A549 (cell line): Measurements from ENCODE around the gene EIF4E2. TPM values are rescaled to one million over a fixed set of nuclear protein-coding genes. Genes with fewer than 3 reads are reported as not detected.

Experiments
- ATAC-seq, 2 experiments: fragments of 200-7000 bp in 1 of 2; fragments of >200 bp in 1 of 2; cut with Nextera tagmentation in 1 of 2; cut with Tn5 transposase in 1 of 2; 3 replicates each; pipeline versions ENCODE4 v1.8.0 to v1.9.1; 2018 to 2020; ENCODE audit warnings: mild to moderate bottlenecking in 1 of 2, moderate library complexity in 1 of 2
- CTCF ChIA-PET: fragments of 300-600 bp; sonication (Branson Sonifier 250); formaldehyde crosslinking; extraction: SDS; loops from one replicate; lab custom pipeline; 2021; ENCODE audit warnings: antibody characterized with exemption, inconsistent platforms; lab: Yijun Ruan, JAX
- POLR2A ChIA-PET: fragments of 350-600 bp; formaldehyde crosslinking; extraction: SDS; loops from one replicate; lab custom pipeline; 2021; ENCODE audit warnings: antibody characterized with exemption, inconsistent platforms; lab: Yijun Ruan, JAX
- DNase-seq, 2 experiments: peaks; one replicate each; pipeline versions ENCODE4 v3.0.0 to v3.0.0-alpha.2; 2011 to 2016; ENCODE audit warnings: low read depth in 1 of 2, low spot score in 1 of 2
- FAIRE-seq: peaks from 2 replicates; lab custom pipeline; 2011; peaks lifted over from hg19 to GRCh38; lab: Jason Lieb, UNC
- H3K27ac ChIP-seq, 2 experiments: fragments of >200 bp; sonication (Bioruptor Twin); formaldehyde crosslinking; 3 replicates each; pipeline ENCODE4 v1.5.1; 2016 to 2017
- H3K4me1 ChIP-seq: fragments of >200 bp; sonication (Bioruptor Twin); formaldehyde crosslinking; 3 replicates; pipeline ENCODE4 v1.6.1; 2016
- H3K4me2 ChIP-seq: fragments of >200 bp; sonication (Bioruptor Twin); formaldehyde crosslinking; 3 replicates; pipeline ENCODE4 v1.6.1; 2016
- H3K4me3 ChIP-seq: fragments of >200 bp; sonication (Bioruptor Twin); formaldehyde crosslinking; 3 replicates; pipeline ENCODE4 v1.5.1; 2016
- H3K9me3 ChIP-seq: fragments of >200 bp; sonication (Bioruptor Twin); formaldehyde crosslinking; 3 replicates; pipeline ENCODE4 v1.6.1; 2016
- BHLHE40 ChIP-seq: IDR thresholded peaks from 2 replicates; pipeline ENCODE4 v1.6.1; 2012; ENCODE audit warnings: low read depth, low read length, inconsistent platforms
- CBX2 ChIP-seq: fragments of 200-600 bp; sonication (generic); IDR thresholded peaks from 2 replicates; pipeline ENCODE4 v1.6.1; 2016; ENCODE audit warnings: low read depth, mild to moderate bottlenecking, borderline replicate concordance
- CHD2 ChIP-seq: fragments of 150-350 bp; IDR thresholded peaks from 2 replicates; pipeline ENCODE4 v1.6.1; 2014; ENCODE audit warnings: low read length; ENCODE audit not compliant: partially characterized antibody
- CHD4 ChIP-seq: fragments of 200-600 bp; sonication (generic); IDR thresholded peaks from 2 replicates; pipeline ENCODE4 v1.6.1; 2016; ENCODE audit warnings: antibody characterized with exemption, mild to moderate bottlenecking, borderline replicate concordance
- EHF ChIP-seq: fragments of 250-450 bp; sonication (Bioruptor Pico); IDR thresholded peaks from 2 replicates; pipeline ENCODE4 v1.5.0; 2020; ENCODE audit warnings: mild to moderate bottlenecking
- ESRRA ChIP-seq: fragments of 150-350 bp; IDR thresholded peaks from 2 replicates; pipeline ENCODE4 v1.6.1; 2014; ENCODE audit warnings: mild to moderate bottlenecking, low read length, borderline replicate concordance
- GATA3 ChIP-seq: IDR thresholded peaks from 2 replicates; pipeline ENCODE4 v1.6.1; 2012; ENCODE audit warnings: borderline replicate concordance
- HDAC2 ChIP-seq: fragments of 200-600 bp; sonication (generic); IDR thresholded peaks from 2 replicates; pipeline ENCODE4 v1.6.1; 2016
- HEYL ChIP-seq: fragments of 250-450 bp; sonication (Bioruptor Pico); IDR thresholded peaks from 2 replicates; pipeline ENCODE4 v1.8.0; 2021; ENCODE audit warnings: mild to moderate bottlenecking, moderate library complexity
- HOXA7 ChIP-seq: fragments of 250-450 bp; sonication (Bioruptor Pico); IDR thresholded peaks from 2 replicates; pipeline ENCODE4 v1.5.0; 2020; ENCODE audit warnings: mild to moderate bottlenecking, moderate library complexity
- HOXB13 ChIP-seq: fragments of 250-450 bp; sonication (Bioruptor Pico); IDR thresholded peaks from 2 replicates; pipeline ENCODE4 v1.5.0; 2020; ENCODE audit warnings: low read depth, mild to moderate bottlenecking, moderate library complexity
- JUN ChIP-seq, 2 experiments: fragments of >200 bp; sonication (Bioruptor Twin); formaldehyde crosslinking; IDR thresholded peaks; 2 replicates in 1 of 2; 3 replicates in 1 of 2; pipeline ENCODE4 v1.6.1; 2016 to 2017
- KDM1A ChIP-seq: fragments of 200-600 bp; sonication (generic); IDR thresholded peaks from 2 replicates; pipeline ENCODE4 v1.6.1; 2016; ENCODE audit warnings: low read depth, mild to moderate bottlenecking
- MAFK ChIP-seq: fragments of 450-650 bp; IDR thresholded peaks from 2 replicates; pipeline ENCODE4 v1.6.1; 2014; ENCODE audit not compliant: partially characterized antibody
- MAZ ChIP-seq: fragments of 150-350 bp; IDR thresholded peaks from 2 replicates; pipeline ENCODE4 v1.6.1; 2014; ENCODE audit warnings: antibody characterized with exemption, low read depth, low read length, borderline replicate concordance
- PHF8 ChIP-seq: fragments of 200-600 bp; sonication (generic); IDR thresholded peaks from 2 replicates; pipeline ENCODE4 v1.6.1; 2016; ENCODE audit warnings: low read depth, mild to moderate bottlenecking, antibody characterized with exemption, moderate library complexity, borderline replicate concordance
- POLR2A ChIP-seq: IDR thresholded peaks from 2 replicates; pipeline ENCODE4 v1.6.1; 2012; ENCODE audit warnings: mild to moderate bottlenecking, low read length
- POLR2AphosphoS2 ChIP-seq: conservative IDR thresholded peaks from 2 replicates; pipeline ENCODE4 v1.6.1; 2012; ENCODE audit warnings: low read length, improper control_type of control experiment, inconsistent platforms
- RAD21 ChIP-seq, 2 experiments: fragments of >200 bp in 1 of 2; sonication (Bioruptor Twin) in 1 of 2; formaldehyde crosslinking in 1 of 2; IDR thresholded peaks in 1 of 2; conservative IDR thresholded peaks in 1 of 2; 2 replicates in 1 of 2; 3 replicates in 1 of 2; pipeline ENCODE4 v1.6.1; 2012 to 2018; ENCODE audit warnings: inconsistent platforms in 1 of 2
- RFX5 ChIP-seq: fragments of 450-650 bp; IDR thresholded peaks from 2 replicates; pipeline ENCODE4 v1.7.1; 2014; ENCODE audit warnings: antibody characterized with exemption, mild to moderate bottlenecking, moderate library complexity
- SREBF2 ChIP-seq: fragments of 450-650 bp; IDR thresholded peaks from 2 replicates; pipeline ENCODE4 v1.6.1; 2014; ENCODE audit warnings: mild to moderate bottlenecking, moderate library complexity
- ZC3H11A ChIP-seq: fragments of 450-650 bp; IDR thresholded peaks from 2 replicates; pipeline ENCODE4 v1.6.1; 2014; ENCODE audit warnings: antibody characterized with exemption, mild to moderate bottlenecking
- ZFP36 ChIP-seq: fragments of 450-650 bp; IDR thresholded peaks from 2 replicates; pipeline ENCODE4 v1.6.1; 2014; ENCODE audit warnings: borderline replicate concordance; ENCODE audit not compliant: partially characterized antibody
- WGBS: methylation state at CpG from one replicate; pipeline ENCODE4 v1.1.6; 2017; ENCODE audit errors: missing lambda C conversion rate; 5-methylcytosine and 5-hydroxymethylcytosine counted together
- polyA plus RNA-seq, 4 experiments: library from polyadenylated mRNA; depleted of rRNA in 3 of 4; stranded (reverse); fragments of >200 nt; fragmentation: RNase III in 1 of 4; extraction: RNeasy Plus Mini Kit Qiagen cat#74134 plus additional on column Dnase treatment in 1 of 4; gene quantifications; 2 replicates in 3 of 4; 3 replicates in 1 of 4; pipeline ENCODE4 v1.2.3, GENCODE V29; 2011 to 2017
- TF ChIP-seq, protein P1 (sequence below): fragments of 250-450 bp; sonication (Bioruptor Pico); IDR thresholded peaks from 2 replicates; pipeline ENCODE4 v1.5.0; 2021; ENCODE audit warnings: mild to moderate bottlenecking, moderate library complexity, borderline replicate concordance
- TF ChIP-seq, protein P2 (sequence below): fragments of 250-450 bp; sonication (Bioruptor Pico); IDR thresholded peaks from 2 replicates; pipeline ENCODE4 v1.5.0; 2020; ENCODE audit warnings: low read depth, mild to moderate bottlenecking, moderate library complexity
- TF ChIP-seq, protein P3 (sequence below): fragments of >200 bp; sonication (Bioruptor Twin); formaldehyde crosslinking; IDR thresholded peaks from 3 replicates; pipeline ENCODE4 v1.5.1; 2016
- TF ChIP-seq, protein P4 (sequence below): fragments of 450-650 bp; IDR thresholded peaks from 2 replicates; pipeline ENCODE4 v1.6.1; 2014; ENCODE audit warnings: antibody characterized with exemption

The EIF4E2 gene
- polyA plus RNA-seq, 2 of the 4 experiments (the other 2 are of a cell fraction): 49.1 to 177 TPM

DNA sequence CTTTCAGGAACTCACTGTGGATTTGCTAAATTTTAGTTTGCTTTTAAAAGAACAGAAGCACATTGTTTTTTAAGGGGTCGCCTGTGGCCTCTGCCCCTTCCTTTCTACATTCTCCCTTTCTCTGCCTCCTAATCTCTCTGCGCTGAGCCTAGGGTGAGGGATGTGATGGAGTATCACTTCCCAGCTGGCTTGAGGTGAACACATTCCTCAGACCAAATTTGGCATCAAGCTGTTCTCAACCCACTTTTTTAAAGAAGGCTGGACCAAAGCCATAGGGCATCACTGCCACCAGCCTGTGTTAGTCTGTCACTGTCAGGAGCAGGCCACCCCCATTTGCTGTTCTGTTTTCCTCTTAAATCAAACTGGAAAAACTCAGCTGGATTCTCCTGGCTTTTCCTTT lies 27.4 kb downstream of the EIF4E2 start:
- Histone ChIP-seq H3K27ac (no peak overlapping the region), H3K4me1 (no peaks in the 10 kb centered on the region), H3K4me2 (no peak overlapping the region), H3K9me3 (no peaks in the 10 kb centered on the region), H3K4me3 (no peak overlapping the region)
- WGBS: 76% methylated on average over 2 of the region's 2 CpGs
- ChIA-PET POLR2A (interaction anchor here (2.0 kb wide), 1 partner anchor 27 kb away, joined by 5 read pairs; the partner anchor contains the start of genes EIF4E2 and TIGD1), CTCF (interaction anchor here (0.9 to 1.6 kb wide), 3 partner anchors 9 to 56 kb away, joined by 3 to 4 read pairs (median 4); no protein-coding TSS in a partner anchor)
- no peak for DNase-seq
- no peak for FAIRE-seq
- TF ChIP-seq ZC3H11A: no peak
- TF ChIP-seq HEYL: no peak
- TF ChIP-seq KDM1A: no peak
- TF ChIP-seq CHD2: no peak
- TF ChIP-seq JUN (IDR thresholded peaks at IDR 0.05): no peak
- no peak for TF ChIP-seq CBX2
- no peak for TF ChIP-seq EHF (CRISPR knock-in tag)
- TF ChIP-seq, protein P1, sequence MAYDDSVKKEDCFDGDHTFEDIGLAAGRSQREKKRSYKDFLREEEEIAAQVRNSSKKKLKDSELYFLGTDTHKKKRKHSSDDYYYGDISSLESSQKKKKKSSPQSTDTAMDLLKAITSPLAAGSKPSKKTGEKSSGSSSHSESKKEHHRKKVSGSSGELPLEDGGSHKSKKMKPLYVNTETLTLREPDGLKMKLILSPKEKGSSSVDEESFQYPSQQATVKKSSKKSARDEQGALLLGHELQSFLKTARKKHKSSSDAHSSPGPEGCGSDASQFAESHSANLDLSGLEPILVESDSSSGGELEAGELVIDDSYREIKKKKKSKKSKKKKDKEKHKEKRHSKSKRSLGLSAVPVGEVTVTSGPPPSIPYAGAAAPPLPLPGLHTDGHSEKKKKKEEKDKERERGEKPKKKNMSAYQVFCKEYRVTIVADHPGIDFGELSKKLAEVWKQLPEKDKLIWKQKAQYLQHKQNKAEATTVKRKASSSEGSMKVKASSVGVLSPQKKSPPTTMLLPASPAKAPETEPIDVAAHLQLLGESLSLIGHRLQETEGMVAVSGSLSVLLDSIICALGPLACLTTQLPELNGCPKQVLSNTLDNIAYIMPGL (CRISPR knock-in tag): no peak
- TF ChIP-seq, protein P2, sequence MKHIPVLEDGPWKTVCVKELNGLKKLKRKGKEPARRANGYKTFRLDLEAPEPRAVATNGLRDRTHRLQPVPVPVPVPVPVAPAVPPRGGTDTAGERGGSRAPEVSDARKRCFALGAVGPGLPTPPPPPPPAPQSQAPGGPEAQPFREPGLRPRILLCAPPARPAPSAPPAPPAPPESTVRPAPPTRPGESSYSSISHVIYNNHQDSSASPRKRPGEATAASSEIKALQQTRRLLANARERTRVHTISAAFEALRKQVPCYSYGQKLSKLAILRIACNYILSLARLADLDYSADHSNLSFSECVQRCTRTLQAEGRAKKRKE: no peak
- no peak for TF ChIP-seq HOXA7
- TF ChIP-seq MAZ: no peak
- 0 out of 6 replicates have a peak, but pooled peaks of 1 of the 2 experiments have one; percentile 14 for ATAC-seq

DNA sequence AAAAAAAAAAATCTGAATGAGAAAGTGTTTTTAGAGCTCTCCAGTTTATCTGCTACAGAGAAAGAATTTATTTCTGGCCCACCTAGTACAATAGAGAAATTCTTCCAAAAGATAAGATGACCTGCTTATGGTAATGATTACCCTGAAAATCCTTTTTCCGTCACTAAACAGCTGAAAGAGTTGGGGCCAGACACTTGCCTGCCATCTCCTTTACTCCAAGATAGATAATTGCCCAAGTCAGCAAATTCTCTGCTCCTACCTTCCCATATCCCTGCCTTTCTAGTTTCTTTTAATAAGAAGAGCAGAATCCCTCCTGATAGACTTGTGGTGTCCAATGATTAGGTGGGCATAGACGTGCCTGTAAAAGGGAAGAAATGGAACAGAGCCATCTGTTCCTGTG lies 28.1 kb downstream of the EIF4E2 start:
- FAIRE-seq (no peak), ATAC-seq (no peak), DNase-seq (no peak)
- Histone ChIP-seq H3K4me1 (no peaks in the 10 kb centered on the region), H3K27ac (no peak overlapping the region), H3K4me2 (no peak overlapping the region), H3K9me3 (no peaks in the 10 kb centered on the region), H3K4me3 (no peak overlapping the region)
- TF ChIP-seq MAFK (peak; percentile 83), POLR2A (no peak), CBX2 (no peak)
- ChIA-PET POLR2A (interaction anchor here (2.0 kb wide), 1 partner anchor 28 kb away, joined by 5 read pairs; the partner anchor contains the start of genes EIF4E2 and TIGD1), CTCF (interaction anchor here (0.9 to 2.0 kb wide), 2 partner anchors 8 to 11 kb away, joined by 3 to 5 read pairs; no protein-coding TSS in a partner anchor)
- WGBS: 96% methylated on average over 2 of the region's 2 CpGs

DNA sequence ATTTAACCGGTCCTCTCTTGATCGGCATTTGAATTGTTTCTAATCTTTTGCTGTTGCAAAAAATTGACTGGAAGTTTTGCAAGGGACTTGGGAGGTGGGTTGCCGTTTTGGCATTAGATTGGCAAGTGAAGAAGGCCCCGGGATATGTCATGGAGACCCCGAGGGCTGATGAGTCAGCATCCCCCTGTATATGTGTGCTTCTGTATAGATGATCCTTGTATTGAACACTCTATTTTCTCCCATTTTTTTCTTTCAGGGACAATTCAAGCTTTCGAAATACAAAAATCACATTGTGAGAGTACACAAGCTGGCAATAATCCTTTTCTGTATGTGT lies 30.1 kb downstream of the EIF4E2 start:
- TF ChIP-seq HDAC2 (no peak), BHLHE40 (no peak), PHF8 (no peak), KDM1A (no peak), CHD4 (no peak), HOXA7 (no peak)
- Histone ChIP-seq H3K27ac (no peak overlapping the region), H3K4me1 (no peaks in the 10 kb centered on the region), H3K4me3 (no peak overlapping the region), H3K9me3 (no peaks in the 10 kb centered on the region), H3K4me2 (no peak overlapping the region)
- no peak for FAIRE-seq
- ChIA-PET POLR2A (no interaction called here), CTCF (interaction anchor here (1.5 to 2.0 kb wide), 2 partner anchors 10 to 13 kb away, joined by 5 to 6 read pairs; no protein-coding TSS in a partner anchor)
- WGBS: 79% methylated on average over 6 of the region's 6 CpGs
- DNase-seq: no peak
- no peak for ATAC-seq

DNA sequence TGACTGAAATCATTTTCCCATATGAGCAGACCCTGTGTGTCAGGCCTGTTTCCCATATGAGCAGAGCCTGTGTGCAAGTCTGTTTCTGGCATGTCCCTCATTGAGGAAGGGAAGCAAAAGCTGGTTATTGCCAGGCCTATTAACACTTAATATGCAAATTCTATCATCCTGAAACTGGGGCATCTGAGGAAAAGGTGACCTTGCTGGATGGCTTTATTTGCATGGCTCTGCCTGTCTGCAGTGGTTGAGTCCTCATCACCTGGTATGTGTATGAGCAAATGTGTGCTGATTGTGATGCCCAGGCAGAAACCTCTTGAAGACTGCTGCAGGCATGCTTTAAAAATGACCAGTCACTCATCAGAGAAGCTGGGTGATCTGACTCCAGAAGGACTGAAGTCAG lies 31.2 kb downstream of the EIF4E2 start:
- FAIRE-seq (no peak), ATAC-seq (no peak)
- TF ChIP-seq HOXA7 (no peak), RFX5 (no peak), ESRRA (no peak), GATA3 (no peak), CHD2 (no peak), HOXB13 (no peak), MAZ (no peak), JUN (IDR thresholded peaks at IDR 0.05) (no peak), RAD21 (conservative IDR thresholded peaks at IDR 0.05 in 1 of 2, IDR thresholded peaks at IDR 0.05 in 1 of 2) (no peak), ZC3H11A (no peak), POLR2AphosphoS2 (no peak), SREBF2 (no peak), ZFP36 (no peak), HEYL (no peak)
- TF ChIP-seq, protein P3, sequence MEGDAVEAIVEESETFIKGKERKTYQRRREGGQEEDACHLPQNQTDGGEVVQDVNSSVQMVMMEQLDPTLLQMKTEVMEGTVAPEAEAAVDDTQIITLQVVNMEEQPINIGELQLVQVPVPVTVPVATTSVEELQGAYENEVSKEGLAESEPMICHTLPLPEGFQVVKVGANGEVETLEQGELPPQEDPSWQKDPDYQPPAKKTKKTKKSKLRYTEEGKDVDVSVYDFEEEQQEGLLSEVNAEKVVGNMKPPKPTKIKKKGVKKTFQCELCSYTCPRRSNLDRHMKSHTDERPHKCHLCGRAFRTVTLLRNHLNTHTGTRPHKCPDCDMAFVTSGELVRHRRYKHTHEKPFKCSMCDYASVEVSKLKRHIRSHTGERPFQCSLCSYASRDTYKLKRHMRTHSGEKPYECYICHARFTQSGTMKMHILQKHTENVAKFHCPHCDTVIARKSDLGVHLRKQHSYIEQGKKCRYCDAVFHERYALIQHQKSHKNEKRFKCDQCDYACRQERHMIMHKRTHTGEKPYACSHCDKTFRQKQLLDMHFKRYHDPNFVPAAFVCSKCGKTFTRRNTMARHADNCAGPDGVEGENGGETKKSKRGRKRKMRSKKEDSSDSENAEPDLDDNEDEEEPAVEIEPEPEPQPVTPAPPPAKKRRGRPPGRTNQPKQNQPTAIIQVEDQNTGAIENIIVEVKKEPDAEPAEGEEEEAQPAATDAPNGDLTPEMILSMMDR: no peak
- TF ChIP-seq, protein P4, sequence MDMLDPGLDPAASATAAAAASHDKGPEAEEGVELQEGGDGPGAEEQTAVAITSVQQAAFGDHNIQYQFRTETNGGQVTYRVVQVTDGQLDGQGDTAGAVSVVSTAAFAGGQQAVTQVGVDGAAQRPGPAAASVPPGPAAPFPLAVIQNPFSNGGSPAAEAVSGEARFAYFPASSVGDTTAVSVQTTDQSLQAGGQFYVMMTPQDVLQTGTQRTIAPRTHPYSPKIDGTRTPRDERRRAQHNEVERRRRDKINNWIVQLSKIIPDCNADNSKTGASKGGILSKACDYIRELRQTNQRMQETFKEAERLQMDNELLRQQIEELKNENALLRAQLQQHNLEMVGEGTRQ: no peak

More for the DNA sequence above, 31.2 kb downstream of the EIF4E2 start:
- Histone ChIP-seq H3K9me3 (no peaks in the 10 kb centered on the region), H3K27ac (no peak overlapping the region), H3K4me1 (no peaks in the 10 kb centered on the region), H3K4me2 (no peak overlapping the region), H3K4me3 (no peak overlapping the region)
- ChIA-PET POLR2A (no interaction called here), CTCF (interaction anchor here (1.5 kb wide), 1 partner anchor 12 kb away, joined by 6 read pairs; no protein-coding TSS in a partner anchor)
- no peak for DNase-seq
